KMS-11 (cell line): Measurements from ENCODE around the gene ANK3.

Experiments
- H2AFZ ChIP-seq: fragments of 200-600 bp; sonication (generic); 2 replicates; pipeline ENCODE4 v1.6.1; 2016; ENCODE audit warnings: antibody characterized with exemption, mixed run types, low read depth
- H3K27ac ChIP-seq: fragments of 200-600 bp; sonication (generic); 2 replicates; pipeline ENCODE4 v1.6.1; 2016; ENCODE audit warnings: mild to moderate bottlenecking, mixed run types
- H3K27me3 ChIP-seq: fragments of 200-600 bp; sonication (generic); 2 replicates; pipeline ENCODE4 v1.6.1; 2017; ENCODE audit warnings: mild to moderate bottlenecking, low read depth, mixed run types, moderate library complexity; ENCODE audit not compliant: insufficient read depth
- H3K36me3 ChIP-seq: fragments of 200-600 bp; sonication (generic); 2 replicates; pipeline ENCODE4 v1.6.1; 2017; ENCODE audit warnings: mild to moderate bottlenecking, mixed run types; ENCODE audit not compliant: insufficient read depth
- H3K4me1 ChIP-seq: fragments of 200-600 bp; sonication (generic); 2 replicates; pipeline ENCODE4 v1.6.1; 2016; ENCODE audit warnings: mild to moderate bottlenecking, low read depth, mixed run types; ENCODE audit not compliant: poor library complexity, severe bottlenecking
- H3K4me2 ChIP-seq: fragments of 200-600 bp; sonication (generic); 2 replicates; pipeline ENCODE4 v1.7.0; 2016; ENCODE audit warnings: mild to moderate bottlenecking, mixed run types
- H3K4me3 ChIP-seq: fragments of 200-600 bp; sonication (generic); IDR thresholded peaks from 2 replicates; pipeline ENCODE4 v1.6.1; 2017; ENCODE audit warnings: low read depth, low read length, mixed read lengths; ENCODE audit not compliant: insufficient read depth
- H3K79me2 ChIP-seq: fragments of 200-600 bp; sonication (generic); 2 replicates; pipeline ENCODE4 v1.6.1; 2016; ENCODE audit warnings: low read depth, mixed run types; ENCODE audit not compliant: insufficient read depth
- H3K9ac ChIP-seq: fragments of 200-600 bp; sonication (generic); 2 replicates; pipeline ENCODE4 v1.6.1; 2016; ENCODE audit warnings: mild to moderate bottlenecking, mixed run types
- H4K20me1 ChIP-seq: fragments of 200-600 bp; sonication (generic); 2 replicates; pipeline ENCODE4 v1.6.1; 2016; ENCODE audit warnings: mild to moderate bottlenecking, mixed run types; ENCODE audit not compliant: insufficient read depth
- CTCF ChIP-seq: fragments of 200-600 bp; sonication (generic); conservative IDR thresholded peaks from 2 replicates; pipeline ENCODE4 v1.6.1; 2017; ENCODE audit warnings: low read depth, mild to moderate bottlenecking, antibody characterized with exemption, low read length, moderate library complexity, mixed read lengths

Gene ANK3

GRCh38 chr10:60380781-60381180 lies 8.9 kb downstream of the ANK3 start:
- Histone ChIP-seq H2AFZ (no peak overlapping the region), H4K20me1 (peaks cover 72% of the 10 kb centered on the region), H3K9ac (no peak overlapping the region), H3K36me3 (no peaks in the 10 kb centered on the region; the same call in 1 of the 2 replicates), H3K4me2 (no peak overlapping the region), H3K4me1 (peaks cover 50% of the 10 kb centered on the region), H3K79me2 (peaks cover 96% of the 10 kb centered on the region), H3K4me3 (no peak overlapping the region), H3K27me3 (no peaks in the 10 kb centered on the region), H3K27ac (no peak overlapping the region)
- no peak for TF ChIP-seq CTCF

- no peaks in the 10 kb centered on the region; the same call in 1 of the 2 replicates for H3K36me3 ChIP-seq
- H3K4me2 ChIP-seq = no peak overlapping the region
- no peak for TF ChIP-seq CTCF
- H4K20me1 ChIP-seq = peaks cover 76% of the 10 kb centered on the region
- no peak overlapping the region for H3K9ac ChIP-seq
- no peak overlapping the region for H2AFZ ChIP-seq
- H3K27ac ChIP-seq = no peak overlapping the region
- H3K4me1 ChIP-seq = peaks cover 43% of the 10 kb centered on the region
- H3K79me2 ChIP-seq = peaks cover 96% of the 10 kb centered on the region
- H3K27me3 ChIP-seq = no peaks in the 10 kb centered on the region
- no peak overlapping the region for H3K4me3 ChIP-seq
Observed at GRCh38 chr10:60377955-60378354, 11.7 kb downstream of the ANK3 start.

GRCh38 chr10:60377042-60377352 lies 12.7 kb downstream of the ANK3 start:
- Histone ChIP-seq H4K20me1 (peaks cover 77% of the 10 kb centered on the region), H3K36me3 (no peaks in the 10 kb centered on the region; the same call in 1 of the 2 replicates), H3K4me1 (peaks cover 41% of the 10 kb centered on the region), H3K27me3 (no peaks in the 10 kb centered on the region), H2AFZ (no peak overlapping the region), H3K27ac (no peak overlapping the region), H3K79me2 (peaks cover 98% of the 10 kb centered on the region), H3K4me2 (no peak overlapping the region), H3K9ac (no peak overlapping the region), H3K4me3 (no peak overlapping the region)
- no peak for TF ChIP-seq CTCF

- Histone ChIP-seq H3K4me3 (no peak overlapping the region), H3K79me2 (peaks cover 99% of the 10 kb centered on the region), H3K36me3 (no peaks in the 10 kb centered on the region; the same call in 1 of the 2 replicates), H3K27me3 (no peaks in the 10 kb centered on the region), H2AFZ (no peak overlapping the region), H3K9ac (no peak overlapping the region), H3K4me2 (no peak overlapping the region), H4K20me1 (peaks cover 72% of the 10 kb centered on the region), H3K4me1 (peaks cover 41% of the 10 kb centered on the region), H3K27ac (no peak overlapping the region)
- TF ChIP-seq CTCF = no peak
Observed at GRCh38 chr10:60376221-60377041, 13.2 kb downstream of the ANK3 start.
